GM23338 (cell line): ENCODE measurements around the gene SLAMF9. TPM values are rescaled to one million over a fixed set of nuclear protein-coding genes. Genes with fewer than 3 reads are reported as not detected.

Source experiments
- ATAC-seq: fragments of 200-7000 bp; cut with Tn5 transposase; 3 replicates; pipeline ENCODE4 v1.9.1; 2020
- DNase-seq: peaks from one replicate; pipeline ENCODE4 v3.0.0-alpha.2; 2015; ENCODE audit warnings: low spot score
- H2AFZ ChIP-seq: fragments of 200-600 bp; sonication (generic); 2 replicates; pipeline ENCODE4 v1.8.0; 2016; ENCODE audit warnings: antibody characterized with exemption, mild to moderate bottlenecking, moderate library complexity
- H3F3A ChIP-seq: fragments of 200-600 bp; sonication (generic); replicated peaks from 2 replicates; pipeline ENCODE4 v1.8.0; 2017; ENCODE audit warnings: antibody characterized with exemption, mixed run types, low read depth
- H3K27ac ChIP-seq: fragments of 200-600 bp; sonication (generic); 2 replicates; pipeline ENCODE4 v1.6.1; 2016; ENCODE audit warnings: low read depth
- H3K27me3 ChIP-seq: fragments of 200-600 bp; sonication (generic); 2 replicates; pipeline ENCODE4 v1.8.0; 2016; ENCODE audit warnings: mild to moderate bottlenecking, mixed run types, moderate library complexity; ENCODE audit not compliant: insufficient read depth
- H3K36me3 ChIP-seq: fragments of 200-600 bp; sonication (generic); 2 replicates; pipeline ENCODE4 v1.8.0; 2016; ENCODE audit warnings: mild to moderate bottlenecking; ENCODE audit not compliant: insufficient read depth
- H3K4me1 ChIP-seq: fragments of 200-600 bp; sonication (generic); 2 replicates; pipeline ENCODE4 v1.8.0; 2016; ENCODE audit warnings: mild to moderate bottlenecking, moderate library complexity; ENCODE audit not compliant: insufficient read depth
- H3K4me2 ChIP-seq: fragments of 200-600 bp; sonication (generic); 2 replicates; pipeline ENCODE4 v1.7.1; 2017; ENCODE audit warnings: mixed run types
- H3K4me3 ChIP-seq: fragments of 200-600 bp; sonication (generic); 2 replicates; pipeline ENCODE4 v1.6.1; 2016; ENCODE audit warnings: mixed run types
- H3K79me2 ChIP-seq: fragments of 200-600 bp; sonication (generic); replicated peaks from 2 replicates; pipeline ENCODE4 v1.8.0; 2017; ENCODE audit warnings: mild to moderate bottlenecking; ENCODE audit not compliant: insufficient read depth
- H3K9me2 ChIP-seq: fragments of 200-600 bp; sonication (generic); 2 replicates; pipeline ENCODE4 v1.8.0; 2017; ENCODE audit not compliant: insufficient read depth
- H4K20me1 ChIP-seq: fragments of 200-600 bp; sonication (generic); replicated peaks from 2 replicates; pipeline ENCODE4 v1.8.0; 2017; ENCODE audit warnings: mild to moderate bottlenecking; ENCODE audit not compliant: insufficient read depth
- H3K27ac Mint-ChIP-seq: 2 replicates; pipeline ENCODE4 v1.8.0; 2020; ENCODE audit warnings: inconsistent platforms, mild to moderate bottlenecking, moderate library complexity, mixed read lengths
- H3K27me3 Mint-ChIP-seq: 3 replicates; pipeline ENCODE4 v1.8.0; 2022; ENCODE audit warnings: low read depth, mild to moderate bottlenecking, moderate library complexity, mixed read lengths, inconsistent platforms; ENCODE audit not compliant: insufficient read depth, poor library complexity
- H3K36me3 Mint-ChIP-seq: 3 replicates; pipeline ENCODE4 v1.8.0; 2021; ENCODE audit warnings: low read depth, mild to moderate bottlenecking, inconsistent platforms, moderate library complexity, mixed read lengths
- H3K4me1 Mint-ChIP-seq: 3 replicates; pipeline ENCODE4 v1.8.0; 2020; ENCODE audit warnings: mild to moderate bottlenecking, inconsistent platforms, mixed read lengths
- H3K4me3 Mint-ChIP-seq: 3 replicates; pipeline ENCODE4 v1.8.0; 2021; ENCODE audit warnings: moderate library complexity, mild to moderate bottlenecking, inconsistent platforms, mixed read lengths
- H3K9me3 Mint-ChIP-seq: 3 replicates; pipeline ENCODE4 v1.8.0; 2020; ENCODE audit warnings: moderate library complexity, mild to moderate bottlenecking, inconsistent platforms, mixed read lengths
- CREB1 ChIP-seq: fragments of 250-450 bp; sonication (Bioruptor Pico); IDR thresholded peaks from 2 replicates; pipeline ENCODE4 v1.5.0; 2020; ENCODE audit warnings: low read depth, mild to moderate bottlenecking, moderate library complexity
- ETS1 ChIP-seq: IDR thresholded peaks from 2 replicates; pipeline ENCODE4 v1.6.1; 2016; ENCODE audit warnings: antibody characterized with exemption
- EZH2 ChIP-seq: fragments of 200-600 bp; sonication (generic); IDR thresholded peaks from one replicate; pipeline ENCODE4 v1.8.0; 2017; ENCODE audit warnings: antibody characterized with exemption, mild to moderate bottlenecking, low read depth; ENCODE audit not compliant: unreplicated experiment
- EZH2phosphoT487 ChIP-seq: fragments of 200-600 bp; sonication (generic); IDR thresholded peaks from one replicate; pipeline ENCODE4 v1.8.1; 2018; ENCODE audit warnings: antibody characterized with exemption; ENCODE audit not compliant: unreplicated experiment
- JUNB ChIP-seq: IDR thresholded peaks from one replicate; pipeline ENCODE4 v1.6.1; 2016; ENCODE audit warnings: antibody characterized with exemption; ENCODE audit not compliant: unreplicated experiment
- NANOG ChIP-seq: IDR thresholded peaks from 2 replicates; pipeline ENCODE4 v1.6.1; 2016; ENCODE audit warnings: antibody characterized with exemption, borderline replicate concordance
- POLR2AphosphoS5 ChIP-seq: IDR thresholded peaks from 2 replicates; pipeline ENCODE4 v1.6.1; 2016; ENCODE audit warnings: antibody characterized with exemption, low read depth
- REST ChIP-seq: IDR thresholded peaks from one replicate; pipeline ENCODE4 v1.6.1; 2018; ENCODE audit warnings: antibody characterized with exemption; ENCODE audit not compliant: unreplicated experiment
- STAT1 ChIP-seq: IDR thresholded peaks from one replicate; pipeline ENCODE4 v1.6.1; 2016; ENCODE audit warnings: antibody characterized with exemption; ENCODE audit not compliant: unreplicated experiment
- ZNF114 ChIP-seq: fragments of 250-450 bp; sonication (Bioruptor Pico); IDR thresholded peaks from 2 replicates; pipeline ENCODE4 v1.5.0; 2020; ENCODE audit warnings: mild to moderate bottlenecking, moderate library complexity
- ZNF331 ChIP-seq: fragments of 250-450 bp; sonication (Bioruptor Pico); IDR thresholded peaks from 2 replicates; pipeline ENCODE4 v1.5.0; 2020; ENCODE audit warnings: low read depth, mild to moderate bottlenecking, moderate library complexity
- polyA plus RNA-seq: library from polyadenylated mRNA; unstranded; fragments of >200 nt; fragmentation: Nextera tagmentation; extraction: Ambion mirVana; gene quantifications from 2 replicates; pipeline ENCODE4 v1.2.1, GENCODE V29; 2016
- total RNA-seq: library from RNA; depleted of rRNA; stranded (reverse); fragments of >200 nt; shearing (Covaris generic); gene quantifications from 2 replicates; pipeline ENCODE4 v1.2.3, GENCODE V29; 2014
- TF ChIP-seq, protein P1 (sequence below), 2 experiments: fragments of 200-600 bp in 1 of 2; sonication (generic) in 1 of 2; conservative IDR thresholded peaks; 2 replicates each; pipeline versions ENCODE4 v1.5.1 to v1.6.1; 2016 to 2017; ENCODE audit warnings: antibody characterized with exemption in 2 of 2, low read depth in 2 of 2, mild to moderate bottlenecking in 2 of 2, moderate library complexity in 1 of 2

SLAMF9 gene
- total and polyA plus RNA-seq, 2 experiments from 2014 or later, result not detected

DNA sequence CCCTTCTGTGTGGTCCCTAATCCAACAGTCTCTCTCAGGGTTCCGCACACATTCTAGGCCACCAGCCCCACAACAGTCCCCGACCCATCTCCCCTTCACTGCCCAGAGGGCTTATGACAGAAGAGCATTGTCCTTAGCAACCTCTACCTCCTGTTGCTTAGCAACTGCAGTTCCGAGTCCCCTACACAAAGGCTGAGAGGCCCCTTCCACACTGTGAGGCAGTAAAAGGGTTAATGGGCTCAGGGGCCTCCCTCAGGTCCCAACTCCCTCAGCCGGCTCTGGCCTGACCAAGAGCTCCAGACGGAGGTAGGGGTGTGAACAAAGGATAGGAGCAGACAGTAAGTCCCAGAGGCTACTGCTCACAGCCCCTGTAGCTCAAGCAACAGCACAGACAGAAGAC is 12.9 kb downstream of the SLAMF9 start:
- H3K9me3 Mint-ChIP-seq, result no peaks in the 10 kb centered on the region
- peaks cover 32% of the 10 kb centered on the region for H3K4me1 ChIP-seq
- H3K4me2 ChIP-seq, result no peak overlapping the region
- no peaks in the 10 kb centered on the region for H3F3A ChIP-seq
- peak; percentile 30 for DNase-seq
- H3K4me1 Mint-ChIP-seq, result peaks cover 54% of the 10 kb centered on the region
- peaks cover 17% of the 10 kb centered on the region; the same call in 1 of the 2 replicates for H3K79me2 ChIP-seq
- peaks cover 20% of the 10 kb centered on the region for H3K27me3 Mint-ChIP-seq
- no peak overlapping the region for H3K4me3 ChIP-seq
- H3K4me3 Mint-ChIP-seq, result no peak overlapping the region
- no peak for ATAC-seq
- no peaks in the 10 kb centered on the region for H3K9me2 ChIP-seq
- no peak overlapping the region for H2AFZ ChIP-seq
- no peak overlapping the region for H3K27ac ChIP-seq
- H4K20me1 ChIP-seq, result peaks cover 4% of the 10 kb centered on the region; the same call in 1 of the 2 replicates
- TF ChIP-seq ZNF114 (CRISPR knock-in tag) (no peak), JUNB (no peak), ETS1 (no peak), CREB1 (CRISPR knock-in tag) (no peak), ZNF331 (CRISPR knock-in tag) (no peak)
- peaks cover 23% of the 10 kb centered on the region for H3K36me3 Mint-ChIP-seq
- no peaks in the 10 kb centered on the region for H3K27me3 ChIP-seq
- H3K27ac Mint-ChIP-seq, result peak overlapping the region; percentile 81
- no peaks in the 10 kb centered on the region for H3K36me3 ChIP-seq

DNA sequence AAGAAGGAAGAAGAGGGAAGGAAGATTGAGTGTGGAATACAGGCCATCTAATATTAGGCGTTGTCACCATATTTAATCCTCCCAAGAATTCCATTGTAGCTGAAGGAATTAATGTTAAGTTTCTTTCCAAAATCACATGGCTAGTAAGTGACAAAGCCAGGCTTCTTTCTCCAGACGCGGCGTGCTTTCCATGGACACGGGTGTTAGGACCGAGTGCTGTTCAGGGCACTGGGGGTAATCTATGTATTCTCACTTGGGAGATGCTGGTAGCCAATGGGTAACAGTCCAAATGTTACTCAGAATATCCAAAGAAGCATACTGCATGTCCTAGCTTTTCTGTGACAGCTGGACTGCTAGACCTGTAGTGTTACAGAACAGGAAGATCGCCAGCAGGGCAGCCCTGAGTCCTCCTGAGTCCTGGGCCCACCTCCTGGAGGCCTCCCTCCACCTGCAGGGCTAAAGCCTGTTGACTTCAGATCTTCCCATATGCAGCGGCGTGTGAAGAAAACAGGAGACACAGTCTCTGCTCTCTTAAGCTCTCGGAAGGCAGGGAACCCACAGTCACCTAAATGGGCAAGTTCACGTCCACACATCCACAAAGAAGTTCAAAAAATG is 13.9 kb downstream of the SLAMF9 start:
- H3K79me2 ChIP-seq, result peaks cover 17% of the 10 kb centered on the region; the same call in 1 of the 2 replicates
- H3K9me2 ChIP-seq, result no peaks in the 10 kb centered on the region
- peaks cover 4% of the 10 kb centered on the region; the same call in 1 of the 2 replicates for H4K20me1 ChIP-seq
- ATAC-seq (no peak), DNase-seq (no peak)
- Mint-ChIP-seq H3K36me3 (peaks cover 33% of the 10 kb centered on the region), H3K4me3 (no peak overlapping the region), H3K27ac (no peak overlapping the region), H3K27me3 (peaks cover 21% of the 10 kb centered on the region), H3K9me3 (no peaks in the 10 kb centered on the region), H3K4me1 (peaks cover 52% of the 10 kb centered on the region)
- H3K4me3 ChIP-seq, result no peak overlapping the region
- no peak overlapping the region for H3K27ac ChIP-seq
- H3K36me3 ChIP-seq, result 0 out of 2 replicates have a peak, but pooled peaks cover 7% of the 10 kb centered on the region
- H3K4me1 ChIP-seq, result peaks cover 30% of the 10 kb centered on the region
- H3F3A ChIP-seq, result no peaks in the 10 kb centered on the region
- no peak overlapping the region for H2AFZ ChIP-seq
- H3K4me2 ChIP-seq, result no peak overlapping the region
- H3K27me3 ChIP-seq, result no peaks in the 10 kb centered on the region
- TF ChIP-seq STAT1, result no peak
- TF ChIP-seq, protein P1, sequence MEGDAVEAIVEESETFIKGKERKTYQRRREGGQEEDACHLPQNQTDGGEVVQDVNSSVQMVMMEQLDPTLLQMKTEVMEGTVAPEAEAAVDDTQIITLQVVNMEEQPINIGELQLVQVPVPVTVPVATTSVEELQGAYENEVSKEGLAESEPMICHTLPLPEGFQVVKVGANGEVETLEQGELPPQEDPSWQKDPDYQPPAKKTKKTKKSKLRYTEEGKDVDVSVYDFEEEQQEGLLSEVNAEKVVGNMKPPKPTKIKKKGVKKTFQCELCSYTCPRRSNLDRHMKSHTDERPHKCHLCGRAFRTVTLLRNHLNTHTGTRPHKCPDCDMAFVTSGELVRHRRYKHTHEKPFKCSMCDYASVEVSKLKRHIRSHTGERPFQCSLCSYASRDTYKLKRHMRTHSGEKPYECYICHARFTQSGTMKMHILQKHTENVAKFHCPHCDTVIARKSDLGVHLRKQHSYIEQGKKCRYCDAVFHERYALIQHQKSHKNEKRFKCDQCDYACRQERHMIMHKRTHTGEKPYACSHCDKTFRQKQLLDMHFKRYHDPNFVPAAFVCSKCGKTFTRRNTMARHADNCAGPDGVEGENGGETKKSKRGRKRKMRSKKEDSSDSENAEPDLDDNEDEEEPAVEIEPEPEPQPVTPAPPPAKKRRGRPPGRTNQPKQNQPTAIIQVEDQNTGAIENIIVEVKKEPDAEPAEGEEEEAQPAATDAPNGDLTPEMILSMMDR (conservative IDR thresholded peaks at IDR 0.05; ENCODE audit: low read depth in 2 of 2), result no peak
- no peak for TF ChIP-seq ZNF331 (CRISPR knock-in tag)
- no peak for TF ChIP-seq NANOG
- no peak for TF ChIP-seq ZNF114 (CRISPR knock-in tag)
- no peak for TF ChIP-seq EZH2phosphoT487
- no peak for TF ChIP-seq REST
- no peak for TF ChIP-seq POLR2AphosphoS5
- TF ChIP-seq EZH2, result no peak
- TF ChIP-seq CREB1 (CRISPR knock-in tag), result no peak
- no peak for TF ChIP-seq ETS1
- TF ChIP-seq JUNB, result no peak
